Measurements from ENCODE around the gene DISP3.

Gene DISP3

GRCh38 chr1:11546456-11546855 is 67.5 kb downstream of the DISP3 start:
- DNase-seq (ENCODE audit: low spot score), result no peak

- no peak for DNase-seq (ENCODE audit: low spot score)
These were observed 71.8 kb downstream of the DISP3 start for GRCh38 chr1:11550664-11551283.

GRCh38 chr1:11558276-11558675 is 79.3 kb downstream of the DISP3 start:
- no peak for DNase-seq (ENCODE audit: low spot score)

DNA sequence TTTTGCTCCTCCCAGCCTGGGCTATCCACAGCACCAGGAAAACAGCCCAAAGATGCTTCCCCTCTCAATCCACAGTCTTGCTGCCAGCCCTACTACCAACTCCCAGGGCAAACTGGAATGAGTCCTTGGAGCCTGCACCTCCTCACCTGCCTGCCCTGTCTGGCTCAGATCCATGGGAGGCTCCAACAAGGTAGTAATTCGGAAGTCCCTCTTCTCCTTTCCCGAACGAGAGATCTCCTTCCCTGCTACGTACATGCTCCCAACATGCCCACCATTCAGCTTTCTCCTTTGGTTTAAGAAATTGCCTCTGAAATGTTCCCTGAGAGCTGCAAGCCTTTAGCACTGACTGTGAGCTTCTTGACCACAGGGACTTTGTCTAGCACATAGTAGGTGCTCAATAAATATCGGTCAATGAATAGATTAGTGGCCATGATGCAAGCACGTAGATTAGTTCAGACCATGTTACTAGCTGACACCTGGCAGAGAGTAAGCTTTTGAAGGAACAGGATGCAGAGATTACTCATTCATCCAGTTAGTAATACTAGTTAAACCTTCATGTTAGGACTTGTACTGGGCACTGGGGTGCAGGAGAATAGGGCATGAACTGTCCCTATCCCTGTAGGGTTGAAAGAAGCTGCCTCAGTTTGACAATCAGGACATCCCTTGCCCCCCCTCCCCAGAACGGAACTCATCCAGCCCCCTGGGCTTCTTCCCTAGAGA is 80.1 kb downstream of the DISP3 start:
- no peak for DNase-seq (ENCODE audit: low spot score)

- DNase-seq (ENCODE audit: low spot score), result no peak
These were observed 80.6 kb downstream of the DISP3 start for GRCh38 chr1:11559591-11559970.

DNA sequence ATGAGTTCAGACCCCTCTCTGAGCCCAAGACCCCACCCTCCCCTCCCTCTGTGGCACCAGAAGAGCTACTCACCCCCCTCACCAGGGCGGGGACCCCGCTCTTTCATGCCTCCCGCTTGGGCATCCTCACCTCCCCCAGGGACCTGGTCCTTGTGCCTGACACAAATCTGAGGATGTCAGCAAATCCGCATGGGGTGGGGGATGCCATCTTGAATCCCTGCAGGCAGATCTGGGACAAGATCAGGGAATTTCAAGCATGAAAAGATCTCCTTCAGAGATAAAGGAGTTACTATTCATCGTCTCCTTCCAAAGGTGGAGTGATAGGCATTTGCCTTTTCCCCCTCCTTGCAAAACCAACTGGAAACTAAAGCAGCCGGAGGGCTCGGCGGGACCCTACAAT is 81.1 kb downstream of the DISP3 start:
- DNase-seq (ENCODE audit: low spot score), result no peak

DNA sequence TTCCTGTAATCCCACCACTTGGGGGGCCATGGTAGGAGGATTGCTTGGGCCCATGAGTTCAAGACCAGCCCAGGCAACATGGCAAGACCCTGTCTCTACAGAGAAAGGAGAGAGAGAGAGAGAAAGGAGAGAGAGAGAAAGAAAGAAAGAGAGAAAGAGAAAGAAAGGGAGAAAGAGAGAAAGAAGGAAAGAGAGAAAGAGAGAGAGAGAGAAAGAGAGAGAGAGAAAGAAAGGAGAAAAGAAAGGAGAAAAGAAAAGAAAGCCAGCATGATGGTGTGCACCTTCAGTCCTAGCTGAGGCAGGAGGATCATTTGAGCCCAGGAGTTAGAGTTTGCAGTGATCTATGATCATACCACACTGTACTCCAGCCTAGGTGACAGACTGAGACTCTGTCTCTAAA is 82.8 kb downstream of the DISP3 start:
- DNase-seq (ENCODE audit: low spot score), result no peak

DNA sequence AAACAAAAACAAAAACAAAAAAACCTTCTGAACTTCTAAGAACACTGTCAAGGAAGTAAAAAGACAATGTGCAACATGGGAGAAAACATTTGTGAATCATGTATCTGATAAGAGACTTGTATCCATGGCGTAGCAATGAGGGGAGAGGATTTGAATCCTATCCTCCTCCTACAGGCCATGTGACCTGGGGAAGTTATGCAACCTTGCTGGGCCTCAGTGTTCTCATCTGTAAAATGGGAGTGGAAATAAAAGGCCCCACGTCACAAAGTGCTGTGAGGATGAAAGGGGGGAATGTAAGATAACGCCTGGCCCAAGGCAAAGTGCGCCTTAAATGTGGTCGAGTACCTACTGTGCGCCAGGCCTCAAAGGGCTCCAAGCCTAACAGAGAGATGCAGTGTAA is 83.7 kb downstream of the DISP3 start:
- no peak for DNase-seq (ENCODE audit: low spot score)

GRCh38 chr1:11563560-11564069 is 84.7 kb downstream of the DISP3 start:
- DNase-seq (ENCODE audit: low spot score), result no peak

DNA sequence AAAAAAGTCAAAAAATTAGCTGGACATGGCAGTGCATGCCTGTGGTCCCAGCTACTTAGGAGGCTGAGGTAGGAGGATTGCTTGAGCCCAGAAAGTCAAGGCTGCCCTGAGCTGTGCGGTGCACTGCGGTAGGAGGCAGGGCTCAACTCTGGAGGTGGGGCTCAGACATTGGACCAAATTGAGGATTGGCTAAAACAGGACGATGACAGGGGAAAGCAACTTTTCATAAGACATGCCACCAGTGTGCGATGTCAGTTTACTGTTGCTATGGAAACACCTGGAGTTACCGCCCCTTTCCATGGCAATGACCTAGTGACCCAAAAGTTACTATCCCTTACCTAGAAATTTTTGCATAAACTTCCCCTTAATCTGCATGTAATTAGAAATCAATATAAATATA is 85.3 kb downstream of the DISP3 start:
- DNase-seq (ENCODE audit: low spot score), result no peak

GRCh38 chr1:11566042-11566850 is 87.3 kb downstream of the DISP3 start:
- DNase-seq (ENCODE audit: low spot score), result no peak

- DNase-seq (ENCODE audit: low spot score), result no peak
These were observed 88.5 kb downstream of the DISP3 start for GRCh38 chr1:11567244-11568065.

GRCh38 chr1:11568687-11569086 is 89.7 kb downstream of the DISP3 start:
- DNase-seq (ENCODE audit: low spot score), result no peak

- DNase-seq (ENCODE audit: low spot score), result no peak
These were observed 90.6 kb downstream of the DISP3 start for GRCh38 chr1:11569551-11569950.

- DNase-seq (ENCODE audit: low spot score), result no peak
These were observed 91.0 kb downstream of the DISP3 start for GRCh38 chr1:11569954-11570353.

DNA sequence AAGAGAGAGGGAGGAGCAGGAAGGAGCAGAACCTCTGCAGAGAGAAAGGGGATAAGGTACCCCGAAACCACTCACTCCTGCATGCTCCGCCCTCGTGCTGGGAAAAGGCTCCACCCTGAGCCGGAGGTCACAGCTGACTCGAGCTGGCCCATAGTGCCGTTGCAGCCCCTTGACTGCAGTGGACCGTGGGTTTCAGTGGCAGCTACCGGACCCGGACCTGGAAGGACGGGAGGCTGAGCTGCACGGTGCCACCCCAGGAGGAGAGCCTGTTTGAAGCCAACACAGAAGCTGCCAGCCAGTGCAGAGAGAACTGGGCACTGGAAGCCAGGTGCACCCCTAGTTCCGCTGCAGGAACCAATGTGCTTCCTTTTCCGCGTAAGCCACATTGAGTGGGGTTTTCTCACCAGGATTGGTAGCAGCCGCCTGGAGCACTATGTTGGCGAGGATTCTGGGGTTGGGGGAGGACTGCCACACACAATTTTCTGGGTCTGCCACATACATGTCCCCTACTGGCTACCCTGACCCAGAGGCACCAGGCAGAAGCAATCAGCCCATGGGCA is 91.9 kb downstream of the DISP3 start:
- DNase-seq (ENCODE audit: low spot score), result no peak

GRCh38 chr1:11571906-11572616 is 93.1 kb downstream of the DISP3 start:
- no peak for DNase-seq (ENCODE audit: low spot score)

DNA sequence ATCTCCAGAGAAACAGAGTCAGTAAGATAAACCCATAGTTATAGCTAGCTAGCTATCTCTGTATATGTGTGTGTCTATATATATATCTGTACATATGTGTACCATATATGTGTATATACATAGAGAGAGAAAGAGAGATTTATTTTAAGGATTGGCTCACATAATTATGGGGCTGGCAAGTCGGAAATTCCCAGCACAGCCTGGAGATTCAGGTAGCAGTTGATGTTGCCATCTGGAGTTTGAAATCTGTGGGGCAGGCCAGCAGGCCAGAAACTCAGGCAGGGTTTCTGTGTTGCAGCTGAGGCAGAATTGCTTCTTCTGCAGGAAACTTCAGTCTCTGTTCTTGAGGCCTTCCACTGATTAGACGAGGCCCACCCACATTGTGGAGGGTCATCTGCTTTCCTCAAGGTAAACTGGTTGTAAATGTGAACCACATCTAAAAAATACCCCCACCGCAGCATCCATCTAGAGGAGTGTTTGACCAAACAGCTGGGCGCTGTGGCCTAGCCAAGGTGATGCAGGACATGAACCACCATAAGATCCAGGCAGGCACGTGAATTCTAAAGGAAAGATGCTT is 94.2 kb downstream of the DISP3 start:
- no peak for DNase-seq (ENCODE audit: low spot score)

DNA sequence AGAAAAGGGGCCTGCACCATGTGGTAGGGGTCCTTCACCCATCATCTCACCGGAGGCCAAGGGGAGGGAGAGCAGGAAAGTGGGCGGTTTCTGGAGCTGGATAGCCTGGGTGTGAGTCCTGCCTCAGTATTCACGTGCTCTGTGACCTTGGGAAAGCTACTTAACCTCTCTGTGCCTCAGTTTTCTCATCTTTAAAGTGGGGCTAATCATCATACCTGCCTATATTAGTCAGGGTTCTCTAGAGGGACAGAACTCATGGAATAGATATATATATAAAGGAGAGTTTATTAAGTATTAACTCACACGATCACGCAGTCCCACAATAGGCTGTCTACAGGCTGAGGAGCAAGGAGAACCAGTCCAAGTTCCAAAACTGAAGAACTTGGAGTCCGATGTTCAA is 96.6 kb downstream of the DISP3 start:
- no peak for DNase-seq (ENCODE audit: low spot score)

DNA sequence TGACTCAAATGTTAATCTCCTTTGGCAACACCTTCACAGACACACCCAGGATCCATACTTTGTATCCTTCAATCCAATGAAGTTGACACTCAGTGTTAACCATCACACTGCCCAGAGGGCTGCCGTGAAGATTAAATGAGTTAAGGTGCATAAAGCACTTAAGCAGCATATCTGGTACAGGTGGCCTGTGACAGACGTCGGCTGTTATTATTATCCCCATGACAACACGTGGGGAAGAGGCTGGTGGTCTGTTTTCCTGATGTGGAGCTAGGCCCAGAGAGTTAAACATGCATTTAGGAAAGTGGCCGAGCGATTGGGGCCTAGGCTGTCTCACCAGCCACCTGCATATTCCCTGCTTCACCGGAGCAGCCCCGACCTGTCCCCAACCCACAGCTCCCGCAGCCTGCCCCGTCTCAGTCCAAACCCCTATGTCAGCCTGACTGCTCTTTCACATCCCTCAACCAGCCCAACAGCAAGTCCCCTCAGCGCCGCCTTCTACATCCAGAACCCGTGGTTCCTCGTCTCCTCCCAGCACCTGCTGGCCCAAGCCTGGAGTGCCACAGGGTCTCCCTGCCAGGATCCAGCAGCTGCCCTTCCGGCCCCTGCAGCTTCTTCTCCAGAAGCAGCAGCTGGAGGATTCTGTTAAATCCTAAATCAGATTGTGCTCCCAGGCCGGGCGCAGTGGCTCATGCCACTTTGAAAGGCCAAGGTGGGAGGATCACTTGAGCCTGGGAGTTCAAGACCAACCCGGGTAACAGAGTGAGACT is 97.3 kb downstream of the DISP3 start:
- DNase-seq (ENCODE audit: low spot score), result no peak
